ENCODE results near the gene FAM114A2. TPM values are rescaled to one million over a fixed set of nuclear protein-coding genes. Genes with fewer than 3 reads are reported as not detected.
"Not testable (repeated sequence)": the region's sequence is repeated elsewhere in the genome, so short reads cannot be mapped to it uniquely, and the experiment has no call there.

Gene FAM114A2
- total RNA-seq, 1 donor from 2014 or later: 24.4 TPM

- no peak for ATAC-seq
Measured at GRCh38 chr5:154047324-154047723, 8.6 kb upstream of the FAM114A2 start.

- no peak for ATAC-seq
Measured at GRCh38 chr5:154046486-154046885, 7.8 kb upstream of the FAM114A2 start.

- no peak for ATAC-seq
Measured at GRCh38 chr5:154044581-154044980, 5.9 kb upstream of the FAM114A2 start.

GRCh38 chr5:154044099-154044498 lies 5.4 kb upstream of the FAM114A2 start:
- ATAC-seq: no peak

- no peak for ATAC-seq
Measured at GRCh38 chr5:154042766-154043165, 4.1 kb upstream of the FAM114A2 start.

- no peak for ATAC-seq
Measured at GRCh38 chr5:154039458-154039829, 734 bp upstream of the FAM114A2 start.

GRCh38 chr5:154038261-154038706 lies 426 bp downstream of the FAM114A2 start:
- ATAC-seq: peak; percentile 53

GRCh38 chr5:154034944-154035343 lies 3.8 kb downstream of the FAM114A2 start:
- no peak for ATAC-seq

- ATAC-seq: no peak
Measured at GRCh38 chr5:154031937-154032489, 6.7 kb downstream of the FAM114A2 start.

GRCh38 chr5:154025951-154026350 lies 12.8 kb downstream of the FAM114A2 start:
- ATAC-seq: no peak

GRCh38 chr5:154018919-154019318 lies 19.8 kb downstream of the FAM114A2 start:
- ATAC-seq: not testable (repeated sequence)

GRCh38 chr5:154015071-154015693 lies 23.5 kb downstream of the FAM114A2 start:
- no peak for ATAC-seq

- ATAC-seq: peak; percentile 73
Measured at GRCh38 chr5:154010660-154011059, 28.1 kb downstream of the FAM114A2 start.

GRCh38 chr5:154005648-154006047 lies 33.1 kb downstream of the FAM114A2 start:
- ATAC-seq: peak; percentile 87

GRCh38 chr5:154002511-154003020 lies 36.1 kb downstream of the FAM114A2 start:
- ATAC-seq: no peak

GRCh38 chr5:154002093-154002492 lies 36.6 kb downstream of the FAM114A2 start:
- peak; percentile 23 for ATAC-seq

- no peak for ATAC-seq
Measured at GRCh38 chr5:154000703-154001102, 38.0 kb downstream of the FAM114A2 start.

- no peak for ATAC-seq
Measured at GRCh38 chr5:153999995-154000394, 38.7 kb downstream of the FAM114A2 start.

- ATAC-seq: no peak
Measured at GRCh38 chr5:153998768-153999167, 39.9 kb downstream of the FAM114A2 start.

- ATAC-seq: no peak
Measured at GRCh38 chr5:153998010-153998409, 40.7 kb downstream of the FAM114A2 start.

- ATAC-seq: peak; percentile 44
Measured at GRCh38 chr5:153991168-153991567, 47.5 kb downstream of the FAM114A2 start.

GRCh38 chr5:153988510-153988909 lies 50.2 kb downstream of the FAM114A2 start:
- ATAC-seq: no peak

- peak; percentile 90 for ATAC-seq
Measured at GRCh38 chr5:153987301-153987700, 51.4 kb downstream of the FAM114A2 start.

- ATAC-seq: no peak
Measured at GRCh38 chr5:153985498-153985897, 53.2 kb downstream of the FAM114A2 start.

Measured in esophagus mucosa (tissue), 1 donor.